K562 (cell line): ENCODE data around the gene CHCHD1. TPM values are rescaled to one million over a fixed set of nuclear protein-coding genes. Genes with fewer than 3 reads are reported as not detected.

ENCODE experiments used
- CCAR2 ChIP-seq: fragments of 200-400 bp; formaldehyde crosslinking; IDR thresholded peaks from 2 replicates; pipeline ENCODE4 v1.6.1; 2017; ENCODE audit warnings: mild to moderate bottlenecking, low read depth, low read length
- DIDO1 ChIP-seq: fragments of 450-650 bp; IDR thresholded peaks from 2 replicates; pipeline ENCODE4 v1.6.1; 2016; ENCODE audit warnings: low read depth, missing biosample characterization, missing genetic modification characterization
- FOS ChIP-seq: IDR thresholded peaks from 3 replicates; pipeline ENCODE4 v1.6.1; 2011; ENCODE audit not compliant: insufficient read length; ENCODE audit errors: extremely low read depth
- HDAC8 ChIP-seq: fragments of 450-650 bp; IDR thresholded peaks from 2 replicates; pipeline ENCODE4 v1.6.1; 2016; ENCODE audit warnings: mild to moderate bottlenecking, missing genetic modification characterization, moderate library complexity, missing compliant biosample characterization
- HNRNPLL ChIP-seq: fragments of 200-400 bp; formaldehyde crosslinking; IDR thresholded peaks from 2 replicates; pipeline ENCODE4 v1.6.1; 2017; ENCODE audit warnings: low read length, low read depth, mild to moderate bottlenecking; ENCODE audit not compliant: poor library complexity, severe bottlenecking
- KAT7 ChIP-seq: sonication (generic); formaldehyde crosslinking; IDR thresholded peaks from 2 replicates; pipeline ENCODE4 v1.8.0; 2022; ENCODE audit warnings: missing genetic modification reagents, mild to moderate bottlenecking, borderline replicate concordance
- MAFK ChIP-seq: IDR thresholded peaks from 2 replicates; pipeline ENCODE4 v1.6.1; 2011; ENCODE audit warnings: low read length, improper control_type of control experiment
- PPARD ChIP-seq: fragments of 250-450 bp; sonication (Bioruptor Pico); IDR thresholded peaks from 2 replicates; pipeline ENCODE4 v1.8.0; 2022; ENCODE audit warnings: inconsistent platforms, mild to moderate bottlenecking, moderate library complexity
- RBM22 ChIP-seq: fragments of 200-400 bp; formaldehyde crosslinking; IDR thresholded peaks from 2 replicates; pipeline ENCODE4 v1.6.1; 2018; ENCODE audit warnings: low read length, low read depth; ENCODE audit not compliant: poor library complexity, severe bottlenecking
- RUNX1 ChIP-seq: sonication (generic); IDR thresholded peaks from 2 replicates; pipeline ENCODE4 v1.6.1; 2016; ENCODE audit warnings: antibody characterized with exemption, low read depth
- SAP30 ChIP-seq: fragments of 200-600 bp; sonication (generic); IDR thresholded peaks from 2 replicates; pipeline ENCODE4 v1.6.1; 2012; ENCODE audit warnings: borderline replicate concordance, low read depth, mild to moderate bottlenecking, moderate library complexity, low read length, control low read depth, inconsistent platforms; ENCODE audit not compliant: insufficient read depth, poor library complexity, severe bottlenecking
- SMAD3 ChIP-seq: fragments of 450-650 bp; formaldehyde crosslinking; conservative IDR thresholded peaks from 2 replicates; pipeline ENCODE4 v1.4.0; 2020; ENCODE audit warnings: mild to moderate bottlenecking
- XRCC5 ChIP-seq: fragments of 200-400 bp; formaldehyde crosslinking; IDR thresholded peaks from 2 replicates; pipeline ENCODE4 v1.6.1; 2017; ENCODE audit warnings: low read depth, mild to moderate bottlenecking, low read length
- ZNF316 ChIP-seq: fragments of 450-650 bp; IDR thresholded peaks from 2 replicates; pipeline ENCODE4 v1.6.1; 2016
- ZNF77 ChIP-seq: fragments of 250-450 bp; sonication (Bioruptor Pico); IDR thresholded peaks from 2 replicates; pipeline ENCODE4 v1.5.0; 2020
- polyA plus RNA-seq, 8 experiments: library from polyadenylated mRNA; depleted of rRNA in 4 of 8; stranded (reverse) in 5 of 8; unstranded in 3 of 8; fragments of >200 nt; fragmentation: Nextera tagmentation in 2 of 8; fragmentation: Illumina TruSeq in 1 of 8; extraction: Ambion mirVana in 2 of 8; extraction: Trizol in 1 of 8; gene quantifications; 2 replicates each; pipeline versions ENCODE4 v1.2.1 to v1.2.3, GENCODE V29; 2011 to 2014; ENCODE audit warnings: inconsistent platforms in 1 of 8, missing spikeins in 1 of 8
- total RNA-seq, 7 experiments: library from RNA; depleted of rRNA in 6 of 7; stranded (reverse); fragments of >200 nt in 6 of 7; fragmentation: Illumina TruSeq in 2 of 7; extraction: Trizol in 2 of 7; gene quantifications; 2 replicates each; pipeline versions ENCODE4 v1.2.1 to v1.2.3, GENCODE V29; 2011 to 2021; ENCODE audit warnings: low replicate concordance in 1 of 7
- TF ChIP-seq, protein P1 (sequence below): fragments of 250-450 bp; sonication (Bioruptor Pico); IDR thresholded peaks from 2 replicates; pipeline ENCODE4 v1.8.0; 2022; ENCODE audit warnings: inconsistent platforms, mild to moderate bottlenecking, moderate library complexity, borderline replicate concordance
- TF ChIP-seq, protein P2 (sequence below): IDR thresholded peaks from 2 replicates; pipeline ENCODE4 v1.6.1; 2012; ENCODE audit warnings: low read depth, low read length, improper control_type of control experiment, borderline replicate concordance
- TF ChIP-seq, protein P3 (sequence below): fragments of 450-650 bp; formaldehyde crosslinking; IDR thresholded peaks from 2 replicates; pipeline ENCODE4 v1.4.0; 2020; ENCODE audit warnings: mild to moderate bottlenecking
- TF ChIP-seq, protein P4 (sequence below), 3 experiments: fragments of 200-800 bp in 1 of 3; sonication (Bioruptor generic) in 1 of 3; sonication (generic) in 1 of 3; formaldehyde crosslinking in 1 of 3; IDR thresholded peaks; 2 replicates each; pipeline versions ENCODE4 v1.6.1 to v1.8.0; 2016 to 2022; ENCODE audit warnings: mild to moderate bottlenecking in 2 of 3, missing compliant biosample characterization in 2 of 3, missing genetic modification characterization in 2 of 3, missing genetic modification reagents in 1 of 3
- TF ChIP-seq, protein P5 (sequence below): sonication (generic); formaldehyde crosslinking; IDR thresholded peaks from 2 replicates; pipeline ENCODE4 v1.8.0; 2022; ENCODE audit warnings: mild to moderate bottlenecking, missing genetic modification reagents
- TF ChIP-seq, protein P6 (sequence below): fragments of 250-450 bp; sonication (Bioruptor Pico); IDR thresholded peaks from 2 replicates; pipeline ENCODE4 v1.8.0; 2021; ENCODE audit warnings: mild to moderate bottlenecking, moderate library complexity

The CHCHD1 gene
- total and polyA plus RNA-seq, 9 of the 15 experiments (the other 6 are each of a cell fraction or from before 2014, with no cell fraction given) = 52.9 to 126 (median 83.4) TPM

DNA sequence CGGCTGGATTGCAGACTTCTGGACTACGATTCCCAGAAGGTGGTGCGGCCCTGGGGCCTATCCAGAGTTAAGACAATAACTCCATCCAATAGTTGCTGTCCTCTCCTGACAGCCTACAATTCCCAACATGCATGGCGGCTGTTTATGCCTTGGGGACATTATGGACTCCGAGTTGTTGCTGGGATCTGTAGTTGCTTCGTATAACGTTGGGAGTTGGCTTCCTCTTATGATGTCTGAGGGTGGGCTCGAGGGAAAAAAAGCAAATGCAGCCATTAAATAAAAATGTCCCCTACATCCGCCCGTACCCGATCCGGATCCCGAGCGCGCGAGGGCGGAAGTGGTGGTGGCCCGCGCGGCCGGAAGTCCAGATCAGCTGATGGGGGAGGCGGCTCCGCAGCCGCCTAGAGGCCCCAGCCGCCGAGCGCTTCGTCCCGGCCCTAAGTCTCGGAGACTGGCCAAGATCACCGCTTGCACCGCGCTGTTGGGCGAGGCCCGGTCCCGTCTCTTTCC, 3.4 kb downstream of the CHCHD1 start, which contains the start of gene ZSWIM8 (continued):
- TF ChIP-seq, protein P1, sequence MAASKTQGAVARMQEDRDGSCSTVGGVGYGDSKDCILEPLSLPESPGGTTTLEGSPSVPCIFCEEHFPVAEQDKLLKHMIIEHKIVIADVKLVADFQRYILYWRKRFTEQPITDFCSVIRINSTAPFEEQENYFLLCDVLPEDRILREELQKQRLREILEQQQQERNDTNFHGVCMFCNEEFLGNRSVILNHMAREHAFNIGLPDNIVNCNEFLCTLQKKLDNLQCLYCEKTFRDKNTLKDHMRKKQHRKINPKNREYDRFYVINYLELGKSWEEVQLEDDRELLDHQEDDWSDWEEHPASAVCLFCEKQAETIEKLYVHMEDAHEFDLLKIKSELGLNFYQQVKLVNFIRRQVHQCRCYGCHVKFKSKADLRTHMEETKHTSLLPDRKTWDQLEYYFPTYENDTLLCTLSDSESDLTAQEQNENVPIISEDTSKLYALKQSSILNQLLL = no peak
- TF ChIP-seq, protein P2, sequence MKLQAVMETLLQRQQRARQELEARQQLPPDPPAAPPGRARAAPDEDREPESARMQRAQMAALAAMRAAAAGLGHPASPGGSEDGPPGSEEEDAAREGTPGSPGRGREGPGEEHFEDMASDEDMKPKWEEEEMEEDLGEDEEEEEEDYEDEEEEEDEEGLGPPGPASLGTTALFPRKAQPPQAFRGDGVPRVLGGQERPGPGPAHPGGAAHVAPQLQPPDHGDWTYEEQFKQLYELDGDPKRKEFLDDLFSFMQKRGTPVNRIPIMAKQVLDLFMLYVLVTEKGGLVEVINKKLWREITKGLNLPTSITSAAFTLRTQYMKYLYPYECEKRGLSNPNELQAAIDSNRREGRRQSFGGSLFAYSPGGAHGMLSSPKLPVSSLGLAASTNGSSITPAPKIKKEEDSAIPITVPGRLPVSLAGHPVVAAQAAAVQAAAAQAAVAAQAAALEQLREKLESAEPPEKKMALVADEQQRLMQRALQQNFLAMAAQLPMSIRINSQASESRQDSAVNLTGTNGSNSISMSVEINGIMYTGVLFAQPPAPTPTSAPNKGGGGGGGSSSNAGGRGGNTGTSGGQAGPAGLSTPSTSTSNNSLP = no peak
- no peak for TF ChIP-seq PPARD (CRISPR knock-in tag)
- TF ChIP-seq ZNF77 (CRISPR knock-in tag) = no peak
- TF ChIP-seq SAP30 = peak; percentile 97
- TF ChIP-seq, protein P3, sequence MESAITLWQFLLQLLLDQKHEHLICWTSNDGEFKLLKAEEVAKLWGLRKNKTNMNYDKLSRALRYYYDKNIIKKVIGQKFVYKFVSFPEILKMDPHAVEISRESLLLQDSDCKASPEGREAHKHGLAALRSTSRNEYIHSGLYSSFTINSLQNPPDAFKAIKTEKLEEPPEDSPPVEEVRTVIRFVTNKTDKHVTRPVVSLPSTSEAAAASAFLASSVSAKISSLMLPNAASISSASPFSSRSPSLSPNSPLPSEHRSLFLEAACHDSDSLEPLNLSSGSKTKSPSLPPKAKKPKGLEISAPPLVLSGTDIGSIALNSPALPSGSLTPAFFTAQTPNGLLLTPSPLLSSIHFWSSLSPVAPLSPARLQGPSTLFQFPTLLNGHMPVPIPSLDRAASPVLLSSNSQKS (CRISPR knock-in tag) = no peak
- TF ChIP-seq RUNX1 = no peak
- TF ChIP-seq, protein P4, sequence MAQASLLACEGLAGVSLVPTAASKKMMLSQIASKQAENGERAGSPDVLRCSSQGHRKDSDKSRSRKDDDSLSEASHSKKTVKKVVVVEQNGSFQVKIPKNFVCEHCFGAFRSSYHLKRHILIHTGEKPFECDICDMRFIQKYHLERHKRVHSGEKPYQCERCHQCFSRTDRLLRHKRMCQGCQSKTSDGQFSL (CRISPR knock-in tag; IDR thresholded peaks at IDR 0.05) = no peak; the same call in 1 of the 2 replicates
- TF ChIP-seq, protein P4 (tag; IDR thresholded peaks at IDR 0.05) = no peak
- TF ChIP-seq RBM22 = no peak
- no peak for TF ChIP-seq CCAR2
- TF ChIP-seq, protein P5, sequence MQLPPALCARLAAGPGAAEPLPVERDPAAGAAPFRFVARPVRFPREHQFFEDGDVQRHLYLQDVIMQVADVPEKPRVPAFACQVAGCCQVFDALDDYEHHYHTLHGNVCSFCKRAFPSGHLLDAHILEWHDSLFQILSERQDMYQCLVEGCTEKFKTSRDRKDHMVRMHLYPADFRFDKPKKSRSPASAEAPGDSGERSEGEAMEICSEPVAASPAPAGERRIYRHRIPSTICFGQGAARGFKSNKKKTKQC (CRISPR knock-in tag) = no peak
- no peak for TF ChIP-seq XRCC5
- TF ChIP-seq, protein P6, sequence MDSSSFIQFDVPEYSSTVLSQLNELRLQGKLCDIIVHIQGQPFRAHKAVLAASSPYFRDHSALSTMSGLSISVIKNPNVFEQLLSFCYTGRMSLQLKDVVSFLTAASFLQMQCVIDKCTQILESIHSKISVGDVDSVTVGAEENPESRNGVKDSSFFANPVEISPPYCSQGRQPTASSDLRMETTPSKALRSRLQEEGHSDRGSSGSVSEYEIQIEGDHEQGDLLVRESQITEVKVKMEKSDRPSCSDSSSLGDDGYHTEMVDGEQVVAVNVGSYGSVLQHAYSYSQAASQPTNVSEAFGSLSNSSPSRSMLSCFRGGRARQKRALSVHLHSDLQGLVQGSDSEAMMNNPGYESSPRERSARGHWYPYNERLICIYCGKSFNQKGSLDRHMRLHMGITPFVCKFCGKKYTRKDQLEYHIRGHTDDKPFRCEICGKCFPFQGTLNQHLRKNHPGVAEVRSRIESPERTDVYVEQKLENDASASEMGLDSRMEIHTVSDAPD (CRISPR knock-in tag) = no peak
- TF ChIP-seq DIDO1 (tag) = peak; percentile 92
- TF ChIP-seq HDAC8 = peak; percentile 54; the same call in 1 of the 2 replicates
- TF ChIP-seq HNRNPLL = no peak
- peak; percentile 56 for TF ChIP-seq FOS
- TF ChIP-seq ZNF316 = no peak
- peak; percentile 60; the same call in 1 of the 2 replicates for TF ChIP-seq KAT7 (CRISPR knock-in tag)
- TF ChIP-seq MAFK = no peak
- TF ChIP-seq SMAD3 (CRISPR knock-in tag) = no peak; the same call in 1 of the 2 replicates
